Measurements from ENCODE around the gene F7. TPM values are rescaled to one million over a fixed set of nuclear protein-coding genes. Genes with fewer than 3 reads are reported as not detected.

Gene F7
- total RNA-seq, 1 experiment from 2014 or later: 0.26 TPM

DNA sequence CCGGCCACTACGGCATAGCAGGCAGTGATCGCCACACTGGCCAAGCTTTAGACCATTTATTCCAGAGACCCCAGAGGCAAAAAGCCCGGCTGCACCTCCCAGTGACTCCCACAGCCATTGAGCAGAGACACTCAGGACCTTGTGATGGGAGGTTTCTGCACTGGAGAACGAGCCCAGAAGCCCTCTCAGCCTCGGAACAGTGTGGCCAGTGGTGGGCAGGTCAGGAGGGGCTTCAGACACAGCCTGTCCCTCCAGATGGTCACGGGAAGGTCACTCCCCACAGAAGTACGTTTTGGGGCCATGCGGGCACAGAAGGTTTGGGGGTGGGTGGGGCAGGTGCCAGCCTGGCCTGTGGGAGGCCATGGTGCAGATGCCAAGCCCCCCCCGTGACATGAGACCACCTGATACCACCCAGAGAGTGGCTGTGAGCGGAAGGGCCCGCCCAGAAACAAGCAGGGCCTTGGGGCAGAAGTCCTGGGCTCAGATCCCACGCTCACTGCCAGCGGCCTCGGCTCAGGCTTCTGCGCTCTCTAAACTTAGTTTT lies 16.4 kb downstream of the F7 start:
- Mint-ChIP-seq H3K27ac (no peak overlapping the region), H3K9me3 (no peaks in the 10 kb centered on the region), H3K4me3 (no peak overlapping the region), H3K4me1 (peaks cover 9% of the 10 kb centered on the region), H3K36me3 (no peaks in the 10 kb centered on the region), H3K27me3 (ENCODE audit: low read depth) (no peaks in the 10 kb centered on the region; the same call in 1 of the 2 replicates)
- ChIA-PET CTCF (interaction anchor here (0.9 to 2.8 kb wide), 5 partner anchors 19 to 117 kb away, joined by 3 to 14 read pairs (median 4); no protein-coding TSS in a partner anchor), POLR2A (no interaction called here)
- ATAC-seq: no peak
- TF ChIP-seq ZNF263 (CRISPR knock-in tag; IDR thresholded peaks at IDR 0.05; ENCODE audit: low read depth) (no peak), TEAD4 (CRISPR knock-in tag; IDR thresholded peaks at IDR 0.05) (no peak), ELF4 (CRISPR knock-in tag; IDR thresholded peaks at IDR 0.05; ENCODE audit: low read depth) (no peak)
- TF ChIP-seq, protein P1, sequence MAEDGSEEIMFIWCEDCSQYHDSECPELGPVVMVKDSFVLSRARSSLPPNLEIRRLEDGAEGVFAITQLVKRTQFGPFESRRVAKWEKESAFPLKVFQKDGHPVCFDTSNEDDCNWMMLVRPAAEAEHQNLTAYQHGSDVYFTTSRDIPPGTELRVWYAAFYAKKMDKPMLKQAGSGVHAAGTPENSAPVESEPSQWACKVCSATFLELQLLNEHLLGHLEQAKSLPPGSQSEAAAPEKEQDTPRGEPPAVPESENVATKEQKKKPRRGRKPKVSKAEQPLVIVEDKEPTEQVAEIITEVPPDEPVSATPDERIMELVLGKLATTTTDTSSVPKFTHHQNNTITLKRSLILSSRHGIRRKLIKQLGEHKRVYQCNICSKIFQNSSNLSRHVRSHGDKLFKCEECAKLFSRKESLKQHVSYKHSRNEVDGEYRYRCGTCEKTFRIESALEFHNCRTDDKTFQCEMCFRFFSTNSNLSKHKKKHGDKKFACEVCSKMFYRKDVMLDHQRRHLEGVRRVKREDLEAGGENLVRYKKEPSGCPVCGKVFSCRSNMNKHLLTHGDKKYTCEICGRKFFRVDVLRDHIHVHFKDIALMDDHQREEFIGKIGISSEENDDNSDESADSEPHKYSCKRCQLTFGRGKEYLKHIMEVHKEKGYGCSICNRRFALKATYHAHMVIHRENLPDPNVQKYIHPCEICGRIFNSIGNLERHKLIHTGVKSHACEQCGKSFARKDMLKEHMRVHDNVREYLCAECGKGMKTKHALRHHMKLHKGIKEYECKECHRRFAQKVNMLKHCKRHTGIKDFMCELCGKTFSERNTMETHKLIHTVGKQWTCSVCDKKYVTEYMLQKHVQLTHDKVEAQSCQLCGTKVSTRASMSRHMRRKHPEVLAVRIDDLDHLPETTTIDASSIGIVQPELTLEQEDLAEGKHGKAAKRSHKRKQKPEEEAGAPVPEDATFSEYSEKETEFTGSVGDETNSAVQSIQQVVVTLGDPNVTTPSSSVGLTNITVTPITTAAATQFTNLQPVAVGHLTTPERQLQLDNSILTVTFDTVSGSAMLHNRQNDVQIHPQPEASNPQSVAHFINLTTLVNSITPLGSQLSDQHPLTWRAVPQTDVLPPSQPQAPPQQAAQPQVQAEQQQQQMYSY (CRISPR knock-in tag; IDR thresholded peaks at IDR 0.05): no peak
- DNase-seq (ENCODE audit: low spot score): no peak

DNA sequence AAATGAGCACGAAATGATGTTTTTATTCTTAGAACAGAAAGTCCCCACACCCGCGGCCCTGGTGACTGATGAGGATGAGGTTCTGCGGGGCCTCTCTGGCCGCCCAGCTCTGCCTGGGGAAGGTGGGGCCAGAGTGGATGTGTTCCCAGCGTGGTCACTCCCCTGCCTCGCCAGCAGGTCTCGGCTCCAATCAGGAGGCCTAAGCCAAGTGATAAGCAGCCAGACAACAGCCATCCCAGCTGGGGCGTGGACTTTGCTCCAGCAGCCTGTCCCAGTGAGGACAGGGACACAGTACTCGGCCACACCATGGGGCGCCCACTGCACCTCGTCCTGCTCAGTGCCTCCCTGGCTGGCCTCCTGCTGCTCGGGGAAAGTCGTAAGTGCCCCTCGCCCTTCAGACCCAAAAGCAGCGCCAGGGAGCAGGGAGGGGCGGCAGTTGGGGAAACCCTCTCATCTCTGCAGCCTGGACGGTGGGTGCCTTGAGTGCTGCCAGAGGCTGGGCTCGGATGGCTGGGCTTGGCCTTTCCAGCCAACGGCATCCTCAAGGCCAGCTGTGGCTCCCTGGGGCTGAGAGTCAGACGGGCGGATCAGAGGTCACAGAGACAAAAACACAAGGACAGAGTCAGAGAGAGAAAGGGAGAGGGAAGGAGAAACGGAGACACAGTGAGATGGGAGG lies 17.1 kb downstream of the F7 start, which contains the start of gene F10:
Gene F10 (plus strand): TSS at position 250 of the 676 bp plus-strand sequence. CDS start 57 bp downstream, at position 307.
- CTCF ChIA-PET: interaction anchor here (0.7 to 2.8 kb wide), 7 partner anchors 9 to 116 kb away, joined by 3 to 14 read pairs (median 4); no protein-coding TSS in a partner anchor
- TF ChIP-seq, protein P2, sequence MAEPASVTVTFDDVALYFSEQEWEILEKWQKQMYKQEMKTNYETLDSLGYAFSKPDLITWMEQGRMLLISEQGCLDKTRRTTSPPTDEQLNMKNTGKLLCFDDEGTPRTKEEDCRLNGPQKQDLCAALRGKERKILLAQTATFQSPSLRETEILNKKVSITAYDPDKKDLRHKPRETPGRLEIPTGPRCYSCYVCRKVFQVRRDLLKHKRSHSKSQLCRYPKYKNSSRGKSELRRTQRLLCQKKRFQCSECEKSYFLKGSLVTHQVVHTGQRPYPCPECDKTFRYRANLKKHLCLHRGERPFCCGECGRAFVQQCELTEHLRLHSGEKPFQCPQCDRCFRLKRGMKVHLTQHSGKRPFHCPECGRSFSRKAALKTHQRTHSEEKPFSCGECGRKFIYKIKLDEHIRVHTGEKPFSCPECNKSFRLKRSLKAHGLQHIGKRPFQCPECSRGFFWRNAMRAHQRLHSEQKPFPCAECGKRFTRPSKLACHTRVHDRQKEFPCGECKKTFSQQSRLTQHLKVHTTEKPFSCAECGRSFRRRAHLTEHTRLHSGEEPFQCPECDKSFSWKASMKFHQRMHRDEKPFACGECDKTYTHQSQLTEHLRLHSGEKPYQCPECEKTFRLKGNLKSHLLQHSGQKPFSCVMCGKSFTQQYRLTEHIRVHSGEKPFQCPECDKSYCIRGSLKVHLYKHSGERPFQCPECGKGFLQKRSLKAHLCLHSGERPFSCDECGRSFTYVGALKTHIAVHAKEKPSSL (CRISPR knock-in tag; conservative IDR thresholded peaks at IDR 0.05): no peak
- TF ChIP-seq GABPB1 (CRISPR knock-in tag; IDR thresholded peaks at IDR 0.05): 0 out of 2 replicates have a peak, but pooled peaks have one; percentile 38
- no peak for TF ChIP-seq KAT7 (CRISPR knock-in tag; IDR thresholded peaks at IDR 0.05; ENCODE audit: borderline replicate concordance)
- no peak for TF ChIP-seq CBFB (CRISPR knock-in tag; IDR thresholded peaks at IDR 0.05; ENCODE audit: low read depth)
- peak; percentile 14; the same call in 1 of the 2 replicates for TF ChIP-seq ZNF423 (CRISPR knock-in tag; IDR thresholded peaks at IDR 0.05)
- Mint-ChIP-seq H3K9me3 (no peaks in the 10 kb centered on the region), H3K4me1 (peaks cover 9% of the 10 kb centered on the region), H3K4me3 (no peak within 1 kb of the TSS; the same call in 1 of the 2 replicates), H3K27ac (no peak within 1 kb of the TSS), H3K36me3 (no peaks in the 10 kb centered on the region), H3K27me3 (ENCODE audit: low read depth) (no peaks in the 10 kb centered on the region; the same call in 1 of the 2 replicates)
- ATAC-seq (peak; percentile 96), DNase-seq (ENCODE audit: low spot score) (peak; percentile 54)
- POLR2A ChIA-PET: no interaction called here

DNA sequence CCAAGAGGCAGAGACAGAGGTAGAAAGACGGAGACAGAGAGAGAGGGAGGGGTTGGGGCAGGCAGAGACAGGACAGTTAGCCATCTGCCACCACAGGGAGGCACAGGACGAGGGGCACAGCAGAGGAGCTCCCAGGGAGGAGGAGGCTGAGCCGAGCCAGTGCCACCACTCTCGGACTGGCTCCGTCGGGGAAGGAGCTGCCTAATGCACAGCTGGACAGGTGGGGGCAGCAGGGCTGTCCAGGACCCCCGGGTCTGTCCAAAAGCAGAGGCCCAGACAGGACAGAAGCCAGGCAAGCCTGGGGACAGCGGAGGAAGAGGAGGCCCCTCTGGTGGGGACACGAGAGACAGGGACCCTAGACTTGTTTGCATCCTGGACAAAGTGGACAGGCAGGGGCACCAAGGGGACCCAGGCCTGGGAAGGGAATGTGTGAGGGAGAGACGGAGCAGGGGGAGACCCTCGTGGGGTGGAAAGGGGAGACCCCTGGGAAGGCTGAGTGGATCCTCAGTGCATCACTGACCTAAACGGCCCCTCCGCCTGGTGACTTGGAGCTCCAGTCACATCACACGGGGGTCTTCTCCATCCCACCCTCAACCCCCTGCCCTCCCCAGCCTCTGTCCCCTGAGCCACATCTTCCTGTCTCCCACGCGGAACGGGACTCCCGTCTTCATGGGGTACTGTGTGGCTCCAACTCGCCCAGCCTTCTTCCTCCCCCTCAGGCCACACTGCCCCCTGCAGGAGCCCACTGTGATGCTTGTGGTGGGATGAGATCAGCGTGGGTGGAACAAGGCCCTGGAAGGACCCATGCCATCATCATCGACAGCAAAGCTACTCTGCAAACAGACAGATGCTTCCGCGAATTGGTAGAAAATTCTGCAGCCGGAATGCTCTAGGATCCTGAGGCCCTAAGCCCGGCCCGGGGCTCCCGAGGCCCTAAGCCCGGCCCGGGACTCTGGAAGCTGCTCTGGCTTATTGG lies 17.9 kb downstream of the F7 start:
- H3K27me3 Mint-ChIP-seq (ENCODE audit: low read depth): no peaks in the 10 kb centered on the region; the same call in 1 of the 2 replicates

More for the DNA sequence above, 17.9 kb downstream of the F7 start:
- Mint-ChIP-seq H3K27ac (no peak overlapping the region), H3K4me1 (peaks cover 12% of the 10 kb centered on the region), H3K4me3 (no peak overlapping the region), H3K36me3 (no peaks in the 10 kb centered on the region), H3K9me3 (no peaks in the 10 kb centered on the region)
- CTCF ChIA-PET: interaction anchor here (0.6 to 2.8 kb wide), 9 partner anchors 10 to 192 kb away, joined by 3 to 14 read pairs (median 3); partner anchors contain the start of gene CUL4A
- peak; percentile 49 for ATAC-seq
- TF ChIP-seq, protein P3, sequence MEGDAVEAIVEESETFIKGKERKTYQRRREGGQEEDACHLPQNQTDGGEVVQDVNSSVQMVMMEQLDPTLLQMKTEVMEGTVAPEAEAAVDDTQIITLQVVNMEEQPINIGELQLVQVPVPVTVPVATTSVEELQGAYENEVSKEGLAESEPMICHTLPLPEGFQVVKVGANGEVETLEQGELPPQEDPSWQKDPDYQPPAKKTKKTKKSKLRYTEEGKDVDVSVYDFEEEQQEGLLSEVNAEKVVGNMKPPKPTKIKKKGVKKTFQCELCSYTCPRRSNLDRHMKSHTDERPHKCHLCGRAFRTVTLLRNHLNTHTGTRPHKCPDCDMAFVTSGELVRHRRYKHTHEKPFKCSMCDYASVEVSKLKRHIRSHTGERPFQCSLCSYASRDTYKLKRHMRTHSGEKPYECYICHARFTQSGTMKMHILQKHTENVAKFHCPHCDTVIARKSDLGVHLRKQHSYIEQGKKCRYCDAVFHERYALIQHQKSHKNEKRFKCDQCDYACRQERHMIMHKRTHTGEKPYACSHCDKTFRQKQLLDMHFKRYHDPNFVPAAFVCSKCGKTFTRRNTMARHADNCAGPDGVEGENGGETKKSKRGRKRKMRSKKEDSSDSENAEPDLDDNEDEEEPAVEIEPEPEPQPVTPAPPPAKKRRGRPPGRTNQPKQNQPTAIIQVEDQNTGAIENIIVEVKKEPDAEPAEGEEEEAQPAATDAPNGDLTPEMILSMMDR (IDR thresholded peaks at IDR 0.05): 0 out of 2 replicates have a peak, but pooled peaks have one; percentile 30
- no peak for TF ChIP-seq ZNF423 (CRISPR knock-in tag; IDR thresholded peaks at IDR 0.05)
- peak; percentile 53 for DNase-seq (ENCODE audit: low spot score)
- POLR2A ChIA-PET: no interaction called here

Measured in WTC11 (cell line).